H9 (cell line): ENCODE measurements around the gene SAXO1. TPM values are rescaled to one million over a fixed set of nuclear protein-coding genes. Genes with fewer than 3 reads are reported as not detected.
A peak's percentile ranks its signal among the peaks of the same experiment; 100 is the strongest.
"Not testable (repeated sequence)": the region's sequence is repeated elsewhere in the genome, so short reads cannot be mapped to it uniquely, and the experiment has no call there.

Experiments
- DNase-seq: peaks from one replicate; pipeline ENCODE4 v3.0.0-alpha.2; 2017
- H2AFZ ChIP-seq: one replicate; pipeline ENCODE4 v1.6.1; 2013; ENCODE audit warnings: mild to moderate bottlenecking, low read length, control low read depth, moderate library complexity
- H2AK5ac ChIP-seq: 2 replicates; pipeline ENCODE4 v1.6.1; 2013; ENCODE audit warnings: low read length, control low read depth, mixed read lengths; ENCODE audit not compliant: insufficient read length
- H2BK120ac ChIP-seq: one replicate; pipeline ENCODE4 v1.6.1; 2013; ENCODE audit warnings: low read depth, mild to moderate bottlenecking, low read length, control low read depth, inconsistent platforms; ENCODE audit not compliant: poor library complexity, severe bottlenecking
- H2BK12ac ChIP-seq: 2 replicates; pipeline ENCODE4 v1.6.1; 2013; ENCODE audit warnings: low read length, control low read depth, mixed read lengths, low read depth; ENCODE audit not compliant: insufficient read length
- H2BK15ac ChIP-seq: 2 replicates; pipeline ENCODE4 v1.6.1; 2013; ENCODE audit warnings: low read depth, low read length, control low read depth
- H2BK20ac ChIP-seq: one replicate; pipeline ENCODE4 v1.6.1; 2013; ENCODE audit warnings: low read depth, mild to moderate bottlenecking, low read length, control low read depth, inconsistent platforms; ENCODE audit not compliant: poor library complexity, severe bottlenecking
- H2BK5ac ChIP-seq: 2 replicates; pipeline ENCODE4 v1.6.1; 2013; ENCODE audit warnings: low read length, control low read depth, mixed read lengths; ENCODE audit not compliant: insufficient read length
- H3K14ac ChIP-seq: 2 replicates; pipeline ENCODE4 v1.6.1; 2013; ENCODE audit warnings: low read length, control low read depth; ENCODE audit not compliant: insufficient read depth
- H3K18ac ChIP-seq: 2 replicates; pipeline ENCODE4 v1.6.1; 2013; ENCODE audit warnings: low read depth, mild to moderate bottlenecking, mixed read lengths, low read length, control low read depth; ENCODE audit not compliant: insufficient read length
- H3K23ac ChIP-seq: 2 replicates; pipeline ENCODE4 v1.6.1; 2013; ENCODE audit warnings: low read length, control low read depth, mixed read lengths, low read depth; ENCODE audit not compliant: insufficient read length
- H3K23me2 ChIP-seq: 2 replicates; pipeline ENCODE4 v1.6.1; 2013; ENCODE audit warnings: low read depth, mild to moderate bottlenecking, mixed read lengths, low read length, control low read depth; ENCODE audit not compliant: insufficient read length, poor library complexity, severe bottlenecking
- H3K27ac ChIP-seq: 2 replicates; pipeline ENCODE4 v1.5.1; 2013; ENCODE audit warnings: low read length, control low read depth, mixed read lengths, low read depth; ENCODE audit not compliant: insufficient read length
- H3K27me3 ChIP-seq: 2 replicates; pipeline ENCODE4 v1.6.1; 2013; ENCODE audit warnings: low read length, control low read depth, inconsistent platforms; ENCODE audit not compliant: insufficient read depth
- H3K4ac ChIP-seq: 2 replicates; pipeline ENCODE4 v1.6.1; 2013; ENCODE audit warnings: low read depth, mild to moderate bottlenecking, control low read depth, inconsistent platforms, low read length, moderate library complexity
- H3K4me1 ChIP-seq: 2 replicates; pipeline ENCODE4 v1.6.1; 2013; ENCODE audit warnings: low read length, control low read depth, inconsistent platforms; ENCODE audit not compliant: insufficient read depth
- H3K4me2 ChIP-seq: 2 replicates; pipeline ENCODE4 v1.6.1; 2013; ENCODE audit warnings: low read length, control low read depth, mixed read lengths; ENCODE audit not compliant: insufficient read length, insufficient read depth
- H3K56ac ChIP-seq: 2 replicates; pipeline ENCODE4 v1.6.1; 2013; ENCODE audit warnings: low read depth, mild to moderate bottlenecking, mixed read lengths, low read length, control low read depth; ENCODE audit not compliant: insufficient read length
- H3K79me1 ChIP-seq: 2 replicates; pipeline ENCODE4 v1.6.1; 2013; ENCODE audit warnings: low read depth, mild to moderate bottlenecking, moderate library complexity, low read length, control low read depth, inconsistent platforms; ENCODE audit not compliant: insufficient read depth, poor library complexity, severe bottlenecking
- H3K79me2 ChIP-seq: 2 replicates; pipeline ENCODE4 v1.6.1; 2013; ENCODE audit warnings: low read length, control low read depth, inconsistent platforms; ENCODE audit not compliant: insufficient read depth
- H3K9ac ChIP-seq: 2 replicates; pipeline ENCODE4 v1.6.1; 2013; ENCODE audit warnings: low read length, control low read depth, mixed read lengths; ENCODE audit not compliant: insufficient read length; ENCODE audit errors: extremely low read depth
- H3K9me3 ChIP-seq: one replicate; pipeline ENCODE4 v1.6.1; 2013; ENCODE audit warnings: low read depth, low read length, inconsistent platforms; ENCODE audit not compliant: control insufficient read depth
- H3T11ph ChIP-seq: one replicate; pipeline ENCODE4 v1.6.1; 2013; ENCODE audit warnings: mild to moderate bottlenecking, low read length, control low read depth, inconsistent platforms
- H4K20me1 ChIP-seq: one replicate; pipeline ENCODE4 v1.6.1; 2013; ENCODE audit not compliant: control insufficient read depth, insufficient read length, insufficient read depth
- H4K5ac ChIP-seq: 2 replicates; pipeline ENCODE4 v1.6.1; 2013; ENCODE audit warnings: low read depth, mild to moderate bottlenecking, mixed read lengths, low read length, control low read depth; ENCODE audit not compliant: insufficient read length
- H4K8ac ChIP-seq: replicated peaks from 2 replicates; pipeline ENCODE4 v1.6.1; 2013; ENCODE audit warnings: low read length, control low read depth, mixed read lengths, low read depth; ENCODE audit not compliant: insufficient read length
- H4K91ac ChIP-seq: 2 replicates; pipeline ENCODE4 v1.6.1; 2013; ENCODE audit warnings: low read depth, mild to moderate bottlenecking, moderate library complexity, mixed read lengths, low read length, control low read depth; ENCODE audit not compliant: insufficient read length
- H3K27ac Mint-ChIP-seq, 3 experiments: 2 replicates in 2 of 3; 3 replicates in 1 of 3; pipeline ENCODE4 v1.8.0; 2020 to 2021; ENCODE audit warnings: mixed read lengths in 3 of 3, mild to moderate bottlenecking in 1 of 3, moderate library complexity in 1 of 3
- H3K27me3 Mint-ChIP-seq: 2 replicates; pipeline ENCODE4 v1.8.0; 2021; ENCODE audit warnings: low read depth, mild to moderate bottlenecking, moderate library complexity, mixed read lengths
- H3K36me3 Mint-ChIP-seq, 3 experiments: 2 replicates in 2 of 3; 3 replicates in 1 of 3; pipeline ENCODE4 v1.8.0; 2020 to 2021; ENCODE audit warnings: low read depth in 3 of 3, mixed read lengths in 3 of 3; ENCODE audit not compliant: insufficient read depth in 1 of 3
- H3K4me1 Mint-ChIP-seq, 2 experiments: 2 replicates each; pipeline ENCODE4 v1.8.0; 2020; ENCODE audit warnings: mixed read lengths in 2 of 2
- H3K4me3 Mint-ChIP-seq, 2 experiments: 2 replicates in 1 of 2; 3 replicates in 1 of 2; pipeline ENCODE4 v1.8.0; 2020 to 2021; ENCODE audit warnings: mild to moderate bottlenecking in 2 of 2, mixed read lengths in 2 of 2, moderate library complexity in 1 of 2
- H3K9me3 Mint-ChIP-seq, 2 experiments: 2 replicates in 1 of 2; 3 replicates in 1 of 2; pipeline ENCODE4 v1.8.0; 2020; ENCODE audit warnings: mild to moderate bottlenecking in 2 of 2, mixed read lengths in 2 of 2, moderate library complexity in 1 of 2
- CTCF ChIP-seq: fragments of 200-600 bp; sonication (generic); conservative IDR thresholded peaks from 3 replicates; pipeline ENCODE4 v1.8.0; 2021; ENCODE audit warnings: antibody characterized with exemption, mild to moderate bottlenecking
- WGBS: extraction: QIAGEN DNeasy Blood & Tissue Kit; methylation state at CpG from one replicate; pipeline ENCODE4 v1.1.7; 2013; ENCODE audit warnings: missing lambda C conversion rate, low lambda C conversion rate, mixed read lengths; ENCODE audit not compliant: insufficient read length; ENCODE audit errors: extremely low coverage; 5-methylcytosine and 5-hydroxymethylcytosine counted together
- total RNA-seq: library from RNA; stranded (reverse); gene quantifications from 2 replicates; pipeline ENCODE4 v1.2.1, GENCODE V29; 2021

Gene SAXO1
- total RNA-seq, 1 experiment from 2014 or later = 0.09 TPM

- Histone ChIP-seq H3K14ac (no peak overlapping the region), H3K4me1 (no peaks in the 10 kb centered on the region), H3K79me2 (no peaks in the 10 kb centered on the region), H2AFZ (no peak overlapping the region), H3K56ac (no peak overlapping the region), H2AK5ac (no peak overlapping the region), H4K20me1 (no peaks in the 10 kb centered on the region), H3T11ph (no peak overlapping the region), H4K8ac (no peak overlapping the region), H3K9ac (no peak overlapping the region), H2BK5ac (no peak overlapping the region), H2BK15ac (no peak overlapping the region), H3K79me1 (no peaks in the 10 kb centered on the region), H2BK12ac (no peak overlapping the region), H3K9me3 (no peaks in the 10 kb centered on the region), H2BK20ac (no peak overlapping the region), H3K27me3 (no peaks in the 10 kb centered on the region), H3K18ac (no peak overlapping the region), H3K23me2 (no peaks in the 10 kb centered on the region), H4K5ac (no peak overlapping the region), H3K23ac (no peak overlapping the region), H2BK120ac (no peak overlapping the region), H3K4ac (no peak overlapping the region), H4K91ac (no peak overlapping the region), H3K4me2 (no peak overlapping the region), H3K27ac (no peak overlapping the region)
- no peaks in the 10 kb centered on the region for H3K9me3 Mint-ChIP-seq
- peaks cover 3 to 8% of the 10 kb centered on the region in 2 experiments; a peak in 2 of 4 replicates for H3K4me1 Mint-ChIP-seq
- no peak for TF ChIP-seq CTCF
- 0 out of 7 replicates have a peak overlapping the region, but pooled peaks of 1 of the 3 experiments have one; percentile 66 for H3K27ac Mint-ChIP-seq
- no peak for DNase-seq
- no peaks in the 10 kb centered on the region for H3K27me3 Mint-ChIP-seq
- no CpG with 5 or more reads among the region's 2 CpGs for WGBS
- no peaks in the 10 kb centered on the region for H3K36me3 Mint-ChIP-seq
- H3K4me3 Mint-ChIP-seq = no peak overlapping the region
Measured at GRCh38 chr9:18935541-18935940, 97.5 kb downstream of the SAXO1 start.

- H4K20me1 ChIP-seq, H3K9ac ChIP-seq, H2BK120ac ChIP-seq, H3K9me3 ChIP-seq, H3K9me3 Mint-ChIP-seq, H3K4me3 Mint-ChIP-seq, H3K27me3 ChIP-seq, H3K27ac Mint-ChIP-seq, DNase-seq, H3K23me2 ChIP-seq, H3K4ac ChIP-seq, H3K4me2 ChIP-seq, H3K79me1 ChIP-seq, H3K56ac ChIP-seq, H2AK5ac ChIP-seq, H3K18ac ChIP-seq, H3K4me1 ChIP-seq, H3K4me1 Mint-ChIP-seq, H3K14ac ChIP-seq, H2BK15ac ChIP-seq, H3K27ac ChIP-seq, H2BK5ac ChIP-seq, H3T11ph ChIP-seq, H3K79me2 ChIP-seq, H3K27me3 Mint-ChIP-seq, H3K36me3 Mint-ChIP-seq, H4K91ac ChIP-seq, H3K23ac ChIP-seq, H4K8ac ChIP-seq, H4K5ac ChIP-seq, H2BK20ac ChIP-seq, H2BK12ac ChIP-seq, H2AFZ ChIP-seq: not testable (repeated sequence)
- WGBS = no CpG with 5 or more reads among the region's 13 CpGs
Measured at GRCh38 chr9:18930611-18931010, 102.4 kb downstream of the SAXO1 start.
